Mammary epithelial cell (primary cell): ENCODE measurements around the gene PAPPA2.

Experiments
- EZH2 ChIP-seq: IDR thresholded peaks from 2 replicates; pipeline ENCODE4 v1.6.1; 2012; ENCODE audit warnings: low read length, inconsistent platforms, borderline replicate concordance
- TF ChIP-seq, protein P1 (sequence below), 2 donors: IDR thresholded peaks in 1 of 2; conservative IDR thresholded peaks in 1 of 2; 2 replicates each; pipeline ENCODE4 v1.5.1; 2011 to 2012; ENCODE audit warnings: inconsistent platforms in 2 of 2, low read length in 2 of 2, mild to moderate bottlenecking in 2 of 2, control low read depth in 1 of 2, low read depth in 1 of 2; ENCODE audit not compliant: insufficient read depth in 1 of 2; ENCODE audit errors: extremely low read depth in 1 of 2

DNA sequence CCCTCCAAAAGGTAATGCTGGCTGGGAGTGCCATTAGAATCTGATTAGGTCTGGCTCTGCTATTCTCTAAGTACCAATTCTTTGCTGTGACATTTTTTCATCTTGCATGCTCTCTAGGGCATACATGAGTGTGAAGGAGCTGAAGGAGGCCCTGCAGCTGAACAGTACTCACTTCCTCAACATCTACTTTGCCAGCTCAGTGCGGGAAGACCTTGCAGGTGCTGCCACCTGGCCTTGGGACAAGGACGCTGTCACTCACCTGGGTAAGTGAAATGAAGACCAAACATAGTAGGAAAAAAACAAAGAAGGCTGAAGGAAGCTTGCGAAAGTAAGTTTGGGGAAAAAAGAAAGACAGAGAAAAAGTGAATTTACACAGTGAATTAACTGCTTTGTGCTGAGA lies 207.9 kb downstream of the PAPPA2 start:
- TF ChIP-seq, protein P1, sequence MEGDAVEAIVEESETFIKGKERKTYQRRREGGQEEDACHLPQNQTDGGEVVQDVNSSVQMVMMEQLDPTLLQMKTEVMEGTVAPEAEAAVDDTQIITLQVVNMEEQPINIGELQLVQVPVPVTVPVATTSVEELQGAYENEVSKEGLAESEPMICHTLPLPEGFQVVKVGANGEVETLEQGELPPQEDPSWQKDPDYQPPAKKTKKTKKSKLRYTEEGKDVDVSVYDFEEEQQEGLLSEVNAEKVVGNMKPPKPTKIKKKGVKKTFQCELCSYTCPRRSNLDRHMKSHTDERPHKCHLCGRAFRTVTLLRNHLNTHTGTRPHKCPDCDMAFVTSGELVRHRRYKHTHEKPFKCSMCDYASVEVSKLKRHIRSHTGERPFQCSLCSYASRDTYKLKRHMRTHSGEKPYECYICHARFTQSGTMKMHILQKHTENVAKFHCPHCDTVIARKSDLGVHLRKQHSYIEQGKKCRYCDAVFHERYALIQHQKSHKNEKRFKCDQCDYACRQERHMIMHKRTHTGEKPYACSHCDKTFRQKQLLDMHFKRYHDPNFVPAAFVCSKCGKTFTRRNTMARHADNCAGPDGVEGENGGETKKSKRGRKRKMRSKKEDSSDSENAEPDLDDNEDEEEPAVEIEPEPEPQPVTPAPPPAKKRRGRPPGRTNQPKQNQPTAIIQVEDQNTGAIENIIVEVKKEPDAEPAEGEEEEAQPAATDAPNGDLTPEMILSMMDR (conservative IDR thresholded peaks at IDR 0.05 in 1 of 2, IDR thresholded peaks at IDR 0.05 in 1 of 2; ENCODE audit: extremely low read depth in 1 of 2, insufficient read depth in 1 of 2, low read depth in 1 of 2, low read length in 2 of 2): no peak
- TF ChIP-seq EZH2: no peak
